ENCODE results near the gene CCT7.

GRCh38 chr2:73290049-73290839 lies 56.1 kb downstream of the CCT7 start:
- no peak for TF ChIP-seq CTCF (IDR thresholded peaks at IDR 0.05)
- no peak for TF ChIP-seq POLR2A (IDR thresholded peaks at IDR 0.05)
- no peak for TF ChIP-seq POLR2AphosphoS5 (IDR thresholded peaks at IDR 0.05)

All from breast epithelium (tissue), 3 donors.